HG03103 (cell line): Measurements from ENCODE around the gene KCNIP4.

Experiments used
- ATAC-seq: cut with Tn5 transposase; IDR thresholded peaks from one replicate; pipeline ENCODE4 v1.9.1; 2021; ENCODE audit warnings: low read depth; ENCODE audit not compliant: unreplicated experiment

KCNIP4 gene

DNA sequence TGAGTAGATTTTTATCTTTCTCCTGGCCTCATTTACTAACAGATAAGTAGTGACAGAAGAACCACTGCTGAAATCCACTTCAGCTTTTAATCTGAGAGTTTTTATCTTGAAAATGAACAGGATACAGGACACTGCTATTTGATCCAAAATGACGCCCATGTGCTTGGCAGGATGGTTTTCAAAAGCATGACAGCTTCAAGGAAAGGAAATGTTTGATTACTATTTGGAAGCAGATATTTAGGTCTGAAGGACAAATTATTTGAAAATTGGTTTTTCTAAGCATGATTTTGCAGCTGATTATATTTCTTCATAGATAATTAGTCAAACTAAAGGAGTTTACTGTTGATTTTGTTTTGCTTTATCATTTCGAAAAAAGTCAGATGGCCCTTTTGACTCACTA, 1237.2 kb downstream of the KCNIP4 start:
- no peak for ATAC-seq

- peak; percentile 100 for ATAC-seq
Measured at GRCh38 chr4:20700007-20700761, 1248.4 kb downstream of the KCNIP4 start, which contains the start of gene PACRGL. PACRGL (plus strand) TSS chr4:20700458; CDS start chr4:20704482, 4,024 bp downstream.

DNA sequence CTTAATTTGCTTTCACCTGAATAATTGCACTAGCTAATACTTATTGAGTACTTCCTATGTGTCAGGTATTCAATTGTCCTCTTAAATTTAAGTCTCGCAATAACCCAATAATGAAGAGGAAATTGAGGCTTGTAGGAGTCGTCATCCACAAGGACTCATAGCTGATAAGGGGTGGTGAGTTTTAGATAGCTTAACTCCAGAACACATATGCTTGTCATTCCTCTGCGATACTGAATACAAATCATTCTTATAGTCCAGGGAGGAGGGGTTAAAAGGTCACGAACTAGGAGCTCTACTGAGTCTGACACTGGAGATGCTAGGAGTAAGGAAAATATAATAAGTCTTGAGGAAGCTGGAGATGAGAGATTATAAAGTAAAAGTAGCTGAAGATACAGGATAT, 1249.8 kb downstream of the KCNIP4 start:
- no peak for ATAC-seq

- ATAC-seq: no peak
Measured at GRCh38 chr4:20698382-20698781, 1250.2 kb downstream of the KCNIP4 start.

DNA sequence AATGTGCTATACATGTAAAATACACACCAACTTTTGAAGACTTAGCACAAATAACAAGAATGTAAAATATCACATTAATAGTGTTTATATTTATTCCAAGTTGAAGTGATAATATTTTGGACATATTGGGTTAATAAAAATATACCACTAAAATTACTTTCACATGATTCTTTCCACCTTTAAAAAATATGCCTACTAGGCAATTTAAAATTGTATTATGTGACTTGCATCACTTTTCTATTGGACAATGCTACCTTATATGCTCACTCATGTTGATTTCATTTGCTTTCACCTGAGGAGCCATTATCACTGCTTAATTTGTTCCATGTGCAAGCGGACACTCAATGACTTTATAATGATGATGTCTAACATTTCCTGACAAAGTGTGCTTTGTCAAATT, 1251.8 kb downstream of the KCNIP4 start:
- no peak for ATAC-seq

DNA sequence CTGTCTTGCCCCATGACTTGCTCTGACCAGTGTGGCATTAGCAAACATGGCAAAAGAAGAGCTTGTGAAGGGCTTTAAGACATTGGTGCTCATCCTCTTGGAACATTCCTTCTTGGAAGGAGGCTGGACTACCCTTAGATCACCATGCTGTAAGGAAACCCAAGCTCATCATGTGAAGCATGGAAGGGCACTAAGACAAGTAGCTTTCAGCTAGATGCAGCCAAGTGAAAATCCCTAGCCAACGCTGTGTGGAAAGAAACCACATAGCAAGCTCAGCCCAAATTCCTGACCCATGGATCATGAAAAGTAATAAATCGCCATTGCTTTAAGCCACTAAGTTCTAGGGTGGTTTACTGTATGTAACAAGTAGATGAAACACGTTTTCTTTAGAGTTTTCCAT, 1260.7 kb downstream of the KCNIP4 start:
- ATAC-seq: no peak

DNA sequence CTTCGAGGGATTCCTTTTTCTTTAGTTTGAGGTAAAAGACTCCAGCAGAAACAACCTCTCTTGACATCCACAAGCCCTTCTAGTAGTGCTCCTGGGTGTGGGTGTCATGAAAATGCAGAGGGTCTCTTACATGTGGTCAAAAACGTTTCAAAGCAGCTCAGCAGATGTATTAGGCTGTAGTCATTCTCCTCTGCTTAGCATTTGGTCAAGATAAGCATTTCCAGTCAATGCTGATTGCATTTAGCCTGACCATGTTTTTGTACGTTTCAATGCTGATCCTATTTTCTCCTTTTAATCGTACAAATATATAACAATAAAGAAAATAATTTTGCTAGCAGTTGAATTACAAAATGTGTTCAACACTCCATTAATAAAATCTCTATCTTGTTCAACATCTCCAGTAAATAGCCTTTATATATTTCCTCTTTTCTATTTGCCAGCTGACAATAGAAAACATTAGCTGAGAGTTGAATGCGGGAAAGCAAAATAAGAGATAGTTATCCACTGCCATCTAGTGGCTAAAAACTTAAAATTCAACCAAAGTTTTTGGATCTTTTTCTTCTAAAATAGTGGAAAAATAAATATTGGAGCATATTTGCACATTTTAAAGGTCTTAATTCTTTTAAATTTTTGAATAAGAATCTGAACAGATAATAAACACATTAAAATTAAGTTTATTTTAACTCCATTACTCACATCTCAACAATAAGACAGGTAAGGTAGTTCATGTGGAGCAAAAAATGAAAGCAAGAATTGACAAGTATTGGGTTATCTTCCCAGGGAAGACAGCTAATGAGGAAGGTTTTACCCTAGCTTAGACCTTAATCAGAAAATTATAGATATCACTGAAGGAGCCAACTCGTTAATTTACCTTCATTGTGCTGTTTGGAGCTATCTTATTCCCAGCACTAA, 1263.5 kb downstream of the KCNIP4 start:
- ATAC-seq: no peak

DNA sequence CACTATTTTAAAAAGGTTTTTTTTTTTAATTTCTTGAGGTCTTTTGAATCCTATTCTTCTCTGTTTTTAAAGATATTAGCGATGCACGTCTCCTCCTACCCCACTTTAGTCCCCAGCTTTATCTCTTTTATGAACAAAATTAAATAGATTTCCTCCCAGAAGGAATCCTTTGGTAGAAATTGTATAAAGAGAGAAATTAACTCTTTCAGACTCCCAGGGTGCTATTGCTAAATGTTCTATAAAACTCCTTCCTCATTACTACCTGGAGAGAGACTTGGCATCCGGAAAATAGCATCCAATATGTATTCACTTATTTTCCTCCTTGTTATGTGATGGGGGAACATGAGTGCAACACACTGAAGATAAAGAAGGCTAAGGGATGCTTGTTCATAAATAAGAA, 1264.8 kb downstream of the KCNIP4 start:
- no peak for ATAC-seq

DNA sequence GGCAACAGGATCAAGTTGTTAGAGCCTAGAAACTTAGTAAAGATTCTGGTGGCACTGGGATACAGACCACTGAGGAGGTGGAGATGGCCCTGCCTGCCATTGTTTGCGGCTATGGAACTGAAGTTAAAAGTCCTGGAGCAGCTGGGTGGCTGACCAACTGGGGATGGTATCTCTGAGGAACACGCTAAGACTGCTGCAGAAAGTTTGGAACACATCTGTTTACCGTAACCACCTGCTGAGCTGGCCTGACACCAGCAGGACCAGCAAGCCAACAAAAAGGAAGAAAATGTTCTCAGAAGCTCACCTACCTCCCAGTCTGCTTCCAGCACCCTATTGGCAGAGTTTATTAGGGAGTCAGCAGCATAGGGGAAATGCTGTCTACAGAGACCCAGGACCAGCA, 1265.7 kb downstream of the KCNIP4 start:
- ATAC-seq: no peak

DNA sequence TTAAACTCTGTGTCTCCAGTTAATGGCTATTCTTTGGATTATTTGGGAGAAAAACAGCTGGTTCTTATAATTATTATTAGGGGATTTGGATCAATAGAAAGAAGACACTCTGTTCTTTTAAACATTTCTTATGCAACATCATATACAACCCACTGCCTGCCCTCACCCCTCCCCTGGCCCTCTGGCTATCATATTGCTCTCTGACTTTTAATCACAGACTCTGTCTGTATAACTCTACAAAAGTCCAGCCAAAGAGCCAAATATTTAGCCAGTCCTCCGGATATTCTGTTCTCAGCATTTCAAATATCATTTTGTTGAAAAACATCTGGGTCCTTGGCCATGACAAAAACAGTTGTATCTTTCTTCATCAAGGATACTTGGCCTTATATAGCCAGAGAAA, 1267.3 kb downstream of the KCNIP4 start:
- ATAC-seq: no peak

- no peak for ATAC-seq
Measured at GRCh38 chr4:20680736-20681135, 1267.8 kb downstream of the KCNIP4 start.

DNA sequence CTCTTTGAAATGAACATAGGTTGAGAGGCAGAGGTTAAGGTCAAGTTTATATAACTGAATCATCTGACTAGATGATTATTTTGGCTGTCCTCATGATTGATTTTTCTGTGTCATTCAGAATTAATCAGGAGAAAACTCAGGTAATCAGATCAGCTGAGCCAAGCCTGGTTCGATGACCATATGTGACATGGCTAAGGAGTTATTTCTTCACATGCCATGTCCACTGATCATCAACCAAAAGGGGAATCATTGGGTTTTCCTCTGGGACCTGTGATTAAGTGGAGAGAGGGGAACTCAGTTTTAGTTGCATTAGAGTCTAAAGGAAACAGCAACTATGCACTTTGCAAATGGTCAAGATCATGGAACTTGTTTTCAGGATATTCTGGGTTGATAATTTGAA, 1268.6 kb downstream of the KCNIP4 start:
- no peak for ATAC-seq
